GM19452 (cell line): ENCODE data around the gene HSF4.
"Not testable (repeated sequence)": the region's sequence is repeated elsewhere in the genome, so short reads cannot be mapped to it uniquely, and the experiment has no call there.

ENCODE experiments used
- ATAC-seq: cut with Tn5 transposase; IDR thresholded peaks from one replicate; pipeline ENCODE4 v1.9.1; 2021; ENCODE audit not compliant: unreplicated experiment

Gene HSF4

GRCh38 chr16:67164599-67165061, at the start of gene HSF4:
TSS of gene HSF4 (plus strand) at chr16:67164745. CDS start at chr16:67164812, 67 bp downstream.
- ATAC-seq, result no peak

GRCh38 chr16:67114793-67115192, 49.8 kb upstream of the HSF4 start:
- no peak for ATAC-seq

- no peak for ATAC-seq
Measured at GRCh38 chr16:67115639-67116038, 48.9 kb upstream of the HSF4 start.

- ATAC-seq, result no peak
Measured at GRCh38 chr16:67116388-67117311, 47.9 kb upstream of the HSF4 start.

GRCh38 chr16:67117716-67118115, 46.8 kb upstream of the HSF4 start:
- no peak for ATAC-seq

- no peak for ATAC-seq
Measured at GRCh38 chr16:67120025-67120424, 44.5 kb upstream of the HSF4 start.

GRCh38 chr16:67122799-67123198, 41.7 kb upstream of the HSF4 start:
- ATAC-seq, result not testable (repeated sequence)

- ATAC-seq, result no peak
Measured at GRCh38 chr16:67128417-67128816, 36.1 kb upstream of the HSF4 start.

GRCh38 chr16:67128887-67129286, 35.7 kb upstream of the HSF4 start:
- no peak for ATAC-seq

GRCh38 chr16:67129422-67129821, 35.1 kb upstream of the HSF4 start:
- ATAC-seq, result no peak

- no peak for ATAC-seq
Measured at GRCh38 chr16:67137605-67138004, 26.9 kb upstream of the HSF4 start.

GRCh38 chr16:67141391-67141790, 23.2 kb upstream of the HSF4 start:
- no peak for ATAC-seq

GRCh38 chr16:67142342-67142741, 22.2 kb upstream of the HSF4 start:
- no peak for ATAC-seq

- no peak for ATAC-seq
Measured at GRCh38 chr16:67144943-67145342, 19.6 kb upstream of the HSF4 start.

GRCh38 chr16:67145746-67146145, 18.8 kb upstream of the HSF4 start:
- no peak for ATAC-seq

GRCh38 chr16:67146523-67147357, 17.8 kb upstream of the HSF4 start:
- ATAC-seq, result no peak

- no peak for ATAC-seq
Measured at GRCh38 chr16:67147437-67148140, 17.0 kb upstream of the HSF4 start.

- ATAC-seq, result no peak
Measured at GRCh38 chr16:67148221-67148620, 16.3 kb upstream of the HSF4 start.

GRCh38 chr16:67148656-67149275, 15.8 kb upstream of the HSF4 start:
- ATAC-seq, result no peak

GRCh38 chr16:67149276-67150046, 15.1 kb upstream of the HSF4 start:
- no peak for ATAC-seq
